HEK293 (cell line): ENCODE results near the gene PCDH1.
"Not testable (repeated sequence)": the region's sequence is repeated elsewhere in the genome, so short reads cannot be mapped to it uniquely, and the experiment has no call there.

Experiments
- CTCF ChIA-PET: fragments of 350-600 bp; formaldehyde crosslinking; extraction: SDS; loops from one replicate; lab custom pipeline; 2021; ENCODE audit warnings: antibody characterized with exemption; lab: Yijun Ruan, JAX
- POLR2A ChIA-PET: fragments of 300-600 bp; formaldehyde crosslinking; extraction: SDS; loops from one replicate; lab custom pipeline; 2020; ENCODE audit warnings: antibody characterized with exemption, inconsistent platforms; lab: Yijun Ruan, JAX
- H3K27ac ChIP-seq: fragments of 200-500 bp; sonication (Bioruptor generic); 2 replicates; pipeline ENCODE4 v1.5.1; 2014; ENCODE audit warnings: low read depth, low read length, control low read depth, inconsistent platforms; ENCODE audit errors: extremely low read depth
- H3K36me3 ChIP-seq, 2 experiments: fragments of 200-500 bp in 1 of 2; sonication (Bioruptor generic) in 1 of 2; 1 replicate in 1 of 2; 2 replicates in 1 of 2; pipeline ENCODE4 v1.5.1; 2014 to 2017; ENCODE audit warnings: inconsistent platforms in 2 of 2, low read length in 2 of 2; ENCODE audit not compliant: control insufficient read depth in 2 of 2, insufficient read depth in 1 of 2
- H3K4me1 ChIP-seq: fragments of 200-500 bp; sonication (Bioruptor generic); 2 replicates; pipeline ENCODE4 v1.5.1; 2014; ENCODE audit warnings: mild to moderate bottlenecking, low read length, inconsistent platforms; ENCODE audit not compliant: control insufficient read depth, insufficient read depth
- H3K4me3 ChIP-seq: 2 replicates; pipeline ENCODE4 v1.5.1; 2011; ENCODE audit warnings: low read depth, mild to moderate bottlenecking, control low read depth, low read length, moderate library complexity
- H3K9me3 ChIP-seq: fragments of 200-500 bp; sonication (Bioruptor generic); 2 replicates; pipeline ENCODE4 v1.5.1; 2014; ENCODE audit warnings: low read depth, low read length, inconsistent platforms; ENCODE audit not compliant: control insufficient read depth, insufficient read depth
- HIC1 ChIP-seq: fragments of 450-650 bp; formaldehyde crosslinking; IDR thresholded peaks from 2 replicates; pipeline ENCODE4 v1.5.1; 2016; ENCODE audit warnings: missing biosample characterization, missing genetic modification characterization
- HOXA7 ChIP-seq: sonication (generic); formaldehyde crosslinking; IDR thresholded peaks from 2 replicates; pipeline ENCODE4 v1.8.1; 2022; ENCODE audit warnings: missing genetic modification reagents, borderline replicate concordance
- KLF10 ChIP-seq: fragments of 450-650 bp; IDR thresholded peaks from 2 replicates; pipeline ENCODE4 v1.5.1; 2018; ENCODE audit warnings: missing biosample characterization, mild to moderate bottlenecking, missing genetic modification characterization
- MYNN ChIP-seq: fragments of 450-650 bp; formaldehyde crosslinking; IDR thresholded peaks from 2 replicates; pipeline ENCODE4 v1.5.1; 2016; ENCODE audit warnings: missing biosample characterization, missing genetic modification characterization, borderline replicate concordance
- RBAK ChIP-seq: fragments of 450-650 bp; formaldehyde crosslinking; IDR thresholded peaks from 2 replicates; pipeline ENCODE4 v1.5.1; 2016; ENCODE audit warnings: missing biosample characterization, missing genetic modification characterization
- SETDB1 ChIP-seq: IDR thresholded peaks from one replicate; pipeline ENCODE4 v1.6.1; 2017; ENCODE audit warnings: mild to moderate bottlenecking, low read length, moderate library complexity, mixed read lengths; ENCODE audit not compliant: insufficient read length
- TRIM28 ChIP-seq: IDR thresholded peaks from 2 replicates; pipeline ENCODE4 v1.6.1; 2011; ENCODE audit warnings: low read length, control low read depth, borderline replicate concordance
- ZNF146 ChIP-seq: fragments of 450-650 bp; formaldehyde crosslinking; IDR thresholded peaks from 2 replicates; pipeline ENCODE4 v1.5.1; 2016; ENCODE audit warnings: missing biosample characterization, missing genetic modification characterization
- ZNF16 ChIP-seq: fragments of 450-650 bp; formaldehyde crosslinking; IDR thresholded peaks from 2 replicates; pipeline ENCODE4 v1.5.1; 2016; ENCODE audit warnings: low read depth, missing biosample characterization, missing genetic modification characterization
- ZNF18 ChIP-seq: fragments of 450-650 bp; formaldehyde crosslinking; IDR thresholded peaks from 2 replicates; pipeline ENCODE4 v1.5.1; 2016; ENCODE audit warnings: missing biosample characterization, missing genetic modification characterization
- ZNF366 ChIP-seq: fragments of 450-650 bp; formaldehyde crosslinking; conservative IDR thresholded peaks from 2 replicates; pipeline ENCODE4 v1.5.1; 2016; ENCODE audit warnings: missing biosample characterization, missing genetic modification characterization
- ZNF404 ChIP-seq: fragments of 450-650 bp; formaldehyde crosslinking; IDR thresholded peaks from 2 replicates; pipeline ENCODE4 v1.5.1; 2017; ENCODE audit warnings: missing biosample characterization, missing genetic modification characterization
- ZNF548 ChIP-seq: fragments of 450-650 bp; formaldehyde crosslinking; IDR thresholded peaks from 2 replicates; pipeline ENCODE4 v1.5.1; 2016; ENCODE audit warnings: missing biosample characterization, missing genetic modification characterization
- ZNF610 ChIP-seq: fragments of 450-650 bp; formaldehyde crosslinking; IDR thresholded peaks from 2 replicates; pipeline ENCODE4 v1.5.1; 2016; ENCODE audit warnings: missing biosample characterization, missing genetic modification characterization, borderline replicate concordance
- ZNF654 ChIP-seq: fragments of 450-650 bp; formaldehyde crosslinking; IDR thresholded peaks from 2 replicates; pipeline ENCODE4 v1.5.1; 2016; ENCODE audit warnings: low read depth, missing biosample characterization, missing genetic modification characterization
- ZNF707 ChIP-seq: fragments of 450-650 bp; formaldehyde crosslinking; IDR thresholded peaks from 2 replicates; pipeline ENCODE4 v1.5.1; 2016; ENCODE audit warnings: missing biosample characterization, missing genetic modification characterization
- ZNF76 ChIP-seq: fragments of 450-650 bp; formaldehyde crosslinking; IDR thresholded peaks from 2 replicates; pipeline ENCODE4; 2016; ENCODE audit warnings: low read depth, missing biosample characterization, missing genetic modification characterization, borderline replicate concordance

PCDH1 gene

GRCh38 chr5:141897425-141897824 is 19.2 kb upstream of the PCDH1 start:
- no peaks in the 10 kb centered on the region for H3K36me3 ChIP-seq
- no peak overlapping the region for H3K4me3 ChIP-seq
- no peak overlapping the region for H3K27ac ChIP-seq
- H3K4me1 ChIP-seq = peaks cover under 1% of the 10 kb centered on the region; the same call in 1 of the 2 replicates
- CTCF ChIA-PET = interaction anchor here (0.6 kb wide), 2 partner anchors 194 to 1684 kb away, joined by 3 read pairs; no protein-coding TSS in a partner anchor
- TF ChIP-seq ZNF404 (tag by site-specific recombination) (no peak), ZNF548 (tag by site-specific recombination) (no peak), ZNF18 (no peak), ZNF610 (tag by site-specific recombination) (no peak), RBAK (tag by site-specific recombination) (no peak), ZNF707 (no peak)
- H3K9me3 ChIP-seq = no peaks in the 10 kb centered on the region
- POLR2A ChIA-PET = no interaction called here

- H3K27ac ChIP-seq, H3K9me3 ChIP-seq, POLR2A ChIA-PET, H3K4me1 ChIP-seq, H3K4me3 ChIP-seq, H3K36me3 ChIP-seq: not testable (repeated sequence)
- CTCF ChIA-PET = interaction anchor here (0.5 to 4.9 kb wide), 9 partner anchors 8 to 226 kb away, joined by 3 to 30 read pairs (median 4); partner anchors contain the start of gene PCDH1
- peak; percentile 77 for TF ChIP-seq ZNF366 (tag by site-specific recombination)
Observed at GRCh38 chr5:141890429-141890828, 12.2 kb upstream of the PCDH1 start.

- Histone ChIP-seq H3K9me3 (no peaks in the 10 kb centered on the region), H3K4me1 (no peaks in the 10 kb centered on the region), H3K36me3 (no peaks in the 10 kb centered on the region), H3K27ac (no peak overlapping the region), H3K4me3 (no peak overlapping the region)
- POLR2A ChIA-PET = no interaction called here
- CTCF ChIA-PET = interaction anchor here (0.6 to 4.9 kb wide), 12 partner anchors 9 to 1665 kb away, joined by 3 to 30 read pairs (median 4); partner anchors contain the start of gene PCDH1
- TF ChIP-seq ZNF654 (tag by site-specific recombination) (peak; percentile 12; the same call in 1 of the 2 replicates), ZNF76 (tag by site-specific recombination) (no peak)
Observed at GRCh38 chr5:141889282-141889871, 11.2 kb upstream of the PCDH1 start.

- CTCF ChIA-PET = interaction anchor here (1.1 to 10.1 kb wide), 5 partner anchors 59 to 190 kb away, joined by 7 to 104 read pairs (median 77); no protein-coding TSS in a partner anchor
- TF ChIP-seq HIC1 (tag by site-specific recombination) (no peak), KLF10 (tag by site-specific recombination) (no peak), ZNF16 (tag by site-specific recombination) (no peak), ZNF146 (tag by site-specific recombination) (no peak), HOXA7 (CRISPR knock-in tag) (no peak), SETDB1 (no peak), MYNN (tag by site-specific recombination) (no peak), TRIM28 (no peak)
- no peaks in the 10 kb centered on the region for H3K36me3 ChIP-seq
- no peak overlapping the region for H3K4me3 ChIP-seq
- peaks cover 1% of the 10 kb centered on the region; the same call in 1 of the 2 replicates for H3K4me1 ChIP-seq
- no peaks in the 10 kb centered on the region for H3K9me3 ChIP-seq
- POLR2A ChIA-PET = interaction anchor here (1.5 kb wide), 1 partner anchor 40 kb away, joined by 3 read pairs; the partner anchor contains the start of gene DELE1
- no peak overlapping the region for H3K27ac ChIP-seq
Observed at GRCh38 chr5:141883892-141884318, 5.7 kb upstream of the PCDH1 start.
